ENCODE measurements around the gene CD320.
"Not testable (repeated sequence)": the region's sequence is repeated elsewhere in the genome, so short reads cannot be mapped to it uniquely, and the experiment has no call there.

CD320 gene

DNA sequence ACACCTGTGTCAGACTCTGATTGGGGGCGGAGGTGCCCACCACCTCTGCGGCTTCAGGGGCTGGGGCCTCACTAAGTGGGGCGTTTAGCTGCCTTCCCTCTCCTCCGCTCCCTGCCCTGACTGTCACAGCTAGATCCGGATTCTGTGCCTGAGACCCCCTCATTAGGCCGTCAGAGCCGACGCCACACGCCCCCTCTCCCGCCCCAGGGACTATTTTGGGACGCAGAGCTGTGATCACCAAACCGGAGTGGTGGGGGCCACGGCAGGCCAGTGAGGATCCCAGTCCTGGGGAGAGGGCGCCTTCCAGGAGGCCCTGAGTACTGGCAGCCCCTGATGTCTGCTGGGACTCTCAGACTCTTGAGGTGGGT is 34.1 kb upstream of the CD320 start:
- Histone ChIP-seq H3K4me1 (ENCODE audit: control insufficient read depth, insufficient read depth, low read length, poor library complexity, severe bottlenecking) (peaks cover 9% of the 10 kb centered on the region), H3K9me3 (ENCODE audit: control insufficient read depth, low read length) (no peaks in the 10 kb centered on the region), H3K36me3 (ENCODE audit: control insufficient read depth, insufficient read depth, low read length) (no peaks in the 10 kb centered on the region), H3K27ac (ENCODE audit: insufficient read depth, low read length, poor library complexity, severe bottlenecking) (no peak overlapping the region), H3K27me3 (replicated peaks; ENCODE audit: control insufficient read depth, insufficient read depth, low read length, poor library complexity, severe bottlenecking) (no peaks in the 10 kb centered on the region), H3K4me3 (ENCODE audit: insufficient read depth, low read depth, low read length, poor library complexity, severe bottlenecking) (no peak overlapping the region)
- no peak for DNase-seq

DNA sequence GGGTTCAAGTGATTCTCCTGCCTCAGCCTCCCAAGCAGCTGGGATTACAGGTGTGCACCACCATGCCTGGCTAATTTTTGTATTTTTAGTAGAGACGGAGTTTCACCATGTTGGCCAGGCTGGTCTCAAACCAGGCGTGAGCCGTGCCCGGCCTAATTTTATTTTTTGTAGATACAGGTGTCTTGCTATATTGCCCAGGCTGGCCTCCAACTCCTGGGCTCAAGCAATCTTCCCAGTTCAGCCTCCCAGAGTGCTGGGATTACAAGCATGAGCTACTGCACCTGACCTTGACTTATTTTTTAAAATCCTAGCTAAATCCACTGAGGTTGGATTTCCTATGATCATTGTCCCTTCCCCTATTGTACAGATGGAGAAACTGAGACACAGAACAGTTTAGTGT is 33.3 kb upstream of the CD320 start:
- H3K27me3 ChIP-seq (replicated peaks; ENCODE audit: control insufficient read depth, insufficient read depth, low read length, poor library complexity, severe bottlenecking), result not testable (repeated sequence)

DNA sequence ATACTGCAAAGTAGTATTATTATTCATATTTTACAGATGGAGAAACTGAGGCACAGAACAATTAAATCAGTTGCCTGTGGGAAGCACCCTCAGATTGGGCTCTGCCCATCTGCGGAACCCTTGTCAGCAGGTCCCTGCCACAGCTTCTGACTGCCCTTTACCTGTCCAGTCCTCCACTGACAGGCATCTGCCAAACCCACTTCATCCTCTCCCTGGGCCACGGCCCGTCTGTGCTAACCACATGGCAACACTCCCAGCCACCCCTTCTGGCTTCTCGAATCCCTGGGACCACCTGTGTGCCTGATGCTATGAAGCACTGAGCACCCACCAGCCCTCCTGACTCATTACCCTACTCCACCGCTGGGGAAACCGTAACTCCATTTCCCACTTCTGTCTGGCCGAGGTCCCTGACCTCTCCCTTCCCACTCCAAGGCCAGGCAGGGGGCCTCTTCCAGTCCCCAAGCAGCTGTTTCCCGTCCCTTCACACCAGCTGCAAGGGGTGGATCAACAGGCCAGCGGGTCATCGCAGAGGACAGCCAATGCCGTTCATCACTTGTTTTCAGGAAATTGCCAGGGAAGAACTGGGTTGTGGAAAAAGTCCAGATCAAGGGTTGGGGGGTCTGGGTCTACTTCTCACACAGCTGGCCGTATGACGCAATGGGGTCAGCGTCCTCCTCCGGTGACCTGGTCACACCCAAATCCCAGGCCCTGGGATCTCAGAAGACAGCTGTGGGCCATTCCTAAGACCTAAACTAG is 32.4 kb upstream of the CD320 start:
- Histone ChIP-seq H3K4me3 (ENCODE audit: insufficient read depth, low read depth, low read length, poor library complexity, severe bottlenecking) (no peak overlapping the region), H3K36me3 (ENCODE audit: control insufficient read depth, insufficient read depth, low read length) (no peaks in the 10 kb centered on the region), H3K27ac (ENCODE audit: insufficient read depth, low read length, poor library complexity, severe bottlenecking) (no peak overlapping the region), H3K9me3 (ENCODE audit: control insufficient read depth, low read length) (no peaks in the 10 kb centered on the region), H3K4me1 (ENCODE audit: control insufficient read depth, insufficient read depth, low read length, poor library complexity, severe bottlenecking) (peaks cover 9% of the 10 kb centered on the region), H3K27me3 (replicated peaks; ENCODE audit: control insufficient read depth, insufficient read depth, low read length, poor library complexity, severe bottlenecking) (peaks cover 7% of the 10 kb centered on the region)
- no peak for DNase-seq

More for the DNA sequence above, 33.3 kb upstream of the CD320 start:
- not testable (repeated sequence) for H3K27ac ChIP-seq (ENCODE audit: insufficient read depth, low read length, poor library complexity, severe bottlenecking); DNase-seq; H3K4me1 ChIP-seq (ENCODE audit: control insufficient read depth, insufficient read depth, low read length, poor library complexity, severe bottlenecking); H3K36me3 ChIP-seq (ENCODE audit: control insufficient read depth, insufficient read depth, low read length); H3K9me3 ChIP-seq (ENCODE audit: control insufficient read depth, low read length); H3K4me3 ChIP-seq (ENCODE audit: insufficient read depth, low read depth, low read length, poor library complexity, severe bottlenecking)

GRCh38 chr19:8338835-8339234 is 30.7 kb upstream of the CD320 start:
- no peak for DNase-seq
- Histone ChIP-seq H3K4me3 (ENCODE audit: insufficient read depth, low read depth, low read length, poor library complexity, severe bottlenecking) (no peak overlapping the region), H3K9me3 (ENCODE audit: control insufficient read depth, low read length) (no peaks in the 10 kb centered on the region), H3K27ac (ENCODE audit: insufficient read depth, low read length, poor library complexity, severe bottlenecking) (no peak overlapping the region), H3K27me3 (replicated peaks; ENCODE audit: control insufficient read depth, insufficient read depth, low read length, poor library complexity, severe bottlenecking) (peaks cover 7% of the 10 kb centered on the region), H3K4me1 (ENCODE audit: control insufficient read depth, insufficient read depth, low read length, poor library complexity, severe bottlenecking) (peaks cover 9% of the 10 kb centered on the region), H3K36me3 (ENCODE audit: control insufficient read depth, insufficient read depth, low read length) (no peaks in the 10 kb centered on the region)

- Histone ChIP-seq H3K27ac (ENCODE audit: insufficient read depth, low read length, poor library complexity, severe bottlenecking) (no peak overlapping the region), H3K27me3 (replicated peaks; ENCODE audit: control insufficient read depth, insufficient read depth, low read length, poor library complexity, severe bottlenecking) (peaks cover 11% of the 10 kb centered on the region), H3K9me3 (ENCODE audit: control insufficient read depth, low read length) (no peaks in the 10 kb centered on the region), H3K4me1 (ENCODE audit: control insufficient read depth, insufficient read depth, low read length, poor library complexity, severe bottlenecking) (peaks cover 2% of the 10 kb centered on the region), H3K4me3 (ENCODE audit: insufficient read depth, low read depth, low read length, poor library complexity, severe bottlenecking) (no peak overlapping the region), H3K36me3 (ENCODE audit: control insufficient read depth, insufficient read depth, low read length) (no peaks in the 10 kb centered on the region)
- DNase-seq, result no peak
Observed at GRCh38 chr19:8337728-8338127, 29.6 kb upstream of the CD320 start.

DNA sequence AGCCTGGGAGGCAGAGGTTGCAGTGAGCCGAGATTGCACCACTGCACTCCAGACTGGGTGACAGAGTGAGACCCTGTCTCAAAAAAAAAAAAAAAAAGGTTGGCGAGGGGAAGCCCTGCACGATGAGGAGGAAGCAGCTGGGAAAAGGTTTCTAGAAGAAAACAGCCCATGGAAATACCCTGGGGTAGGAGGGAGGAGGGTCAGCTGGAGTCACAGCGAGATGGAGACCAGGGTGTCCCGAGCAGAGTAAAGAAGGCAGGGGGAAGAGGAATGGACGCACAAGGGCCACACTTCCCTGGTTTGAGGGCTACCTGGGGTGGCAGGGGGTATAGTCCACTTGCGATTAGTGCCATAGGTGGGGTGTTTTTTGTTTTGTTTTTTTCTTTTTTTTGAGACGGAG is 28.5 kb upstream of the CD320 start:
- H3K4me3 ChIP-seq (ENCODE audit: insufficient read depth, low read depth, low read length, poor library complexity, severe bottlenecking), result no peak overlapping the region
- no peak overlapping the region for H3K27ac ChIP-seq (ENCODE audit: insufficient read depth, low read length, poor library complexity, severe bottlenecking)
- H3K9me3 ChIP-seq (ENCODE audit: control insufficient read depth, low read length), result no peaks in the 10 kb centered on the region
- DNase-seq, result no peak
- peaks cover 11% of the 10 kb centered on the region for H3K27me3 ChIP-seq (replicated peaks; ENCODE audit: control insufficient read depth, insufficient read depth, low read length, poor library complexity, severe bottlenecking)
- no peaks in the 10 kb centered on the region for H3K4me1 ChIP-seq (ENCODE audit: control insufficient read depth, insufficient read depth, low read length, poor library complexity, severe bottlenecking)
- H3K36me3 ChIP-seq (ENCODE audit: control insufficient read depth, insufficient read depth, low read length), result no peaks in the 10 kb centered on the region

DNA sequence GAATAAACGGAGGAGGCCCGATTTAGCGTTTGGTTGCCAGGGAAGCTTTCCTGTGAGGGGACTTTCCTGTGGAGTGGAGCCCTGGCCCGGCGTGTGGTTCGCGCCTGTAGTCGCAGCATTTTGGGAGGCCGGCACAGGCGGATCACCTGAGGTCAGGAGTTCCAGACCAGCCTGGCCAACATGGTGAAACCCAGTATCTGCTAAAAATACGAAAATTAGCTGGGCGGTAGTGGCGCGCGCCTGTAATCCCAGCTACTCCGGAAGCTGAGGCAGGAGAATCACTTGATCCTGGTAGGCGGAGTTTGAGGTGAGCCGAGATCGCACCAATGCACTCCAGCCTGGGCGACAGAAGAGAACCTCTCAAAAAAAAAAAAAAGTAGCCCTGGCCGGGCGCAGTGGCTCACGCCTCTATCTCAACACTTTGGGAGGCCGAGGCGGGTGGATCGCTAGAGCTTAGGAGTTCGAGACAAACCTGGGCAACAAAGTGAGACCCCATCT is 28.0 kb upstream of the CD320 start:
- Histone ChIP-seq H3K4me3 (ENCODE audit: insufficient read depth, low read depth, low read length, poor library complexity, severe bottlenecking) (no peak overlapping the region), H3K27me3 (replicated peaks; ENCODE audit: control insufficient read depth, insufficient read depth, low read length, poor library complexity, severe bottlenecking) (peaks cover 11% of the 10 kb centered on the region), H3K27ac (ENCODE audit: insufficient read depth, low read length, poor library complexity, severe bottlenecking) (no peak overlapping the region), H3K4me1 (ENCODE audit: control insufficient read depth, insufficient read depth, low read length, poor library complexity, severe bottlenecking) (no peaks in the 10 kb centered on the region), H3K36me3 (ENCODE audit: control insufficient read depth, insufficient read depth, low read length) (no peaks in the 10 kb centered on the region), H3K9me3 (ENCODE audit: control insufficient read depth, low read length) (no peaks in the 10 kb centered on the region)
- DNase-seq, result no peak

DNA sequence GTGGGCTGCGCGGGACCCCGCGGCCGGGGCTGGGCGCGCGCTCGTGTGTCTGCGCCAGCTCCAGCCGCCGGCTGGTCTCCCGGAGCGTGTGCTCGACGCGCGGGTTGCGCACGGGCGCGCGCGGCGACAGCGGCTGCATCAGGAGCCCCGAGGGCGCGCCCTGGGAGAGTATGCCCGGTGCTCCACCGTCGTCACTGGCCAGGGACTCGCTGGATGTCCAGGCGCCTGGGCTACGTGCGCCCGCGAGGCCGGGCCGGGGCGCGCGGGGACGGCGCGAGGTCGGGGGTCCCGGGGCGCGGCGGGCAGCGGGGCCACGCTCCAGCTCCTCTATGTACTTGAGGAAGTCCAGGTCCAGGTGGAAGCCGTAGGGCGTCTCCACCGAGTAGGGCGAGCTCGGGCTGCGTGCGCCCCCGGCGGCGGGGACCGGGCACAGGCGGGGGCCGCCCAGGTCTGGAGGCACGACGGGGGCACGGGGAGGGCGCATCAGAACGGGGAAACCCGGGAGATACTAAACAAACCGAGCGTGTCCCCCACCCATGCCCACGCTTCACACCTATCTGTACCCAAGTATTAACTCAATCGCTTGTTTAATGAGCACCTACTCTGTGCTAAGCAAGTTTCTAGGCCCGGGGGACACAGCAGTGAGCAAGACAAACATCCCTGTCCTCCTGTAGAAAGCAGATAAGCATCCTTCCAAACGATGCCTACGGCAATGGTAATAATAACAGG is 27.3 kb upstream of the CD320 start:
- H3K4me1 ChIP-seq (ENCODE audit: control insufficient read depth, insufficient read depth, low read length, poor library complexity, severe bottlenecking), result no peaks in the 10 kb centered on the region
- peaks cover 11% of the 10 kb centered on the region for H3K27me3 ChIP-seq (replicated peaks; ENCODE audit: control insufficient read depth, insufficient read depth, low read length, poor library complexity, severe bottlenecking)
- H3K4me3 ChIP-seq (ENCODE audit: insufficient read depth, low read depth, low read length, poor library complexity, severe bottlenecking), result no peak overlapping the region
- DNase-seq, result no peak
- H3K9me3 ChIP-seq (ENCODE audit: control insufficient read depth, low read length), result no peaks in the 10 kb centered on the region
- H3K27ac ChIP-seq (ENCODE audit: insufficient read depth, low read length, poor library complexity, severe bottlenecking), result no peak overlapping the region
- no peaks in the 10 kb centered on the region for H3K36me3 ChIP-seq (ENCODE audit: control insufficient read depth, insufficient read depth, low read length)

- DNase-seq, result no peak
- H3K4me1 ChIP-seq (ENCODE audit: control insufficient read depth, insufficient read depth, low read length, poor library complexity, severe bottlenecking), result no peaks in the 10 kb centered on the region
- H3K4me3 ChIP-seq (ENCODE audit: insufficient read depth, low read depth, low read length, poor library complexity, severe bottlenecking), result no peak overlapping the region
- peaks cover 11% of the 10 kb centered on the region for H3K27me3 ChIP-seq (replicated peaks; ENCODE audit: control insufficient read depth, insufficient read depth, low read length, poor library complexity, severe bottlenecking)
- H3K9me3 ChIP-seq (ENCODE audit: control insufficient read depth, low read length), result no peaks in the 10 kb centered on the region
- H3K27ac ChIP-seq (ENCODE audit: insufficient read depth, low read length, poor library complexity, severe bottlenecking), result no peak overlapping the region
- no peaks in the 10 kb centered on the region for H3K36me3 ChIP-seq (ENCODE audit: control insufficient read depth, insufficient read depth, low read length)
Observed at GRCh38 chr19:8334458-8335342, 26.5 kb upstream of the CD320 start.

All from effector memory CD4-positive, alpha-beta T cell (primary cell).